Measurements from ENCODE around the gene GARIN5A. TPM values are rescaled to one million over a fixed set of nuclear protein-coding genes. Genes with fewer than 3 reads are reported as not detected.

GARIN5A gene
- total RNA-seq, 1 experiment from 2014 or later: 8.2 TPM

DNA sequence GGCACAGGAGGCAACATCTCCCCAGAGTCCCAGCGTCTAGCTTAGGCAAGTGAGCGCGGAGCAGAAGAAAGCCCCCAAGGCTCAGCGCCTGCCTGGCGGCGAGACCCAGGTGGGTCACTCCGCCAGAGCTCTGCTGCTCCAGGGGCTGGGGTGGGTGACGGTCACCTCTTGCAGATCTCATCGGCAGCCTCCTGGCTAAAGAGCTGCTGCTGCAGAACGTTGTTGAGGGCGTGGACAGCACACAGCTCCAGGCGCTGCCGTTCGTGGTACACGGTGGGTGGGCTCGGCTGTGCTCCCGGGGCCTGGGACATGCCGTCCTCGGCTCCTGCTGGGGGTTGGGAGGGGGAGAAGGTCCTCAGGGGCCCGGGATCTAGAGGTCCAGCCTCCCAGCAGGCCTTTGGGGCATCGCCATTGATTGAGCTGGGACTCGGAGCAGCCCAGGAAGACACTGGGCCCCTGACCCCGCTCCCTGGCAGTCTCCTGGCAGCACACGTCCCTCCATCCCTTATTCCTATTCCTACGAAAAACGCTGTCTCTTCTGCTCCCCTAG lies 33.5 kb upstream of the GARIN5A start (continued):
- TF ChIP-seq ZNF532 (CRISPR knock-in tag; IDR thresholded peaks at IDR 0.05; ENCODE audit: borderline replicate concordance) (no peak), NFATC4 (CRISPR knock-in tag; IDR thresholded peaks at IDR 0.05) (no peak), GRHL2 (CRISPR knock-in tag; IDR thresholded peaks at IDR 0.05; ENCODE audit: insufficient replicate concordance, severe bottlenecking) (no peak), EMX1 (CRISPR knock-in tag; IDR thresholded peaks at IDR 0.05) (no peak)
- TF ChIP-seq, protein P1, sequence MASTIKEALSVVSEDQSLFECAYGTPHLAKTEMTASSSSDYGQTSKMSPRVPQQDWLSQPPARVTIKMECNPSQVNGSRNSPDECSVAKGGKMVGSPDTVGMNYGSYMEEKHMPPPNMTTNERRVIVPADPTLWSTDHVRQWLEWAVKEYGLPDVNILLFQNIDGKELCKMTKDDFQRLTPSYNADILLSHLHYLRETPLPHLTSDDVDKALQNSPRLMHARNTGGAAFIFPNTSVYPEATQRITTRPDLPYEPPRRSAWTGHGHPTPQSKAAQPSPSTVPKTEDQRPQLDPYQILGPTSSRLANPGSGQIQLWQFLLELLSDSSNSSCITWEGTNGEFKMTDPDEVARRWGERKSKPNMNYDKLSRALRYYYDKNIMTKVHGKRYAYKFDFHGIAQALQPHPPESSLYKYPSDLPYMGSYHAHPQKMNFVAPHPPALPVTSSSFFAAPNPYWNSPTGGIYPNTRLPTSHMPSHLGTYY (CRISPR knock-in tag; IDR thresholded peaks at IDR 0.05): no peak

GRCh38 chr19:50509366-50509765 lies 32.7 kb upstream of the GARIN5A start:
- Mint-ChIP-seq H3K9me3 (no peaks in the 10 kb centered on the region), H3K27me3 (ENCODE audit: low read depth) (peaks cover 35% of the 10 kb centered on the region), H3K27ac (no peak overlapping the region), H3K4me1 (peaks cover 14% of the 10 kb centered on the region), H3K36me3 (no peaks in the 10 kb centered on the region), H3K4me3 (no peak overlapping the region; the same call in 1 of the 2 replicates)
- DNase-seq (ENCODE audit: low spot score) (no peak), ATAC-seq (no peak)
- ChIA-PET CTCF (interaction anchor here (0.7 to 3.4 kb wide), 5 partner anchors 9 to 47 kb away, joined by 3 to 23 read pairs (median 7); no protein-coding TSS in a partner anchor), POLR2A (no interaction called here)
- no peak for TF ChIP-seq TP53 (CRISPR knock-in tag; IDR thresholded peaks at IDR 0.05)
- TF ChIP-seq, protein P2, sequence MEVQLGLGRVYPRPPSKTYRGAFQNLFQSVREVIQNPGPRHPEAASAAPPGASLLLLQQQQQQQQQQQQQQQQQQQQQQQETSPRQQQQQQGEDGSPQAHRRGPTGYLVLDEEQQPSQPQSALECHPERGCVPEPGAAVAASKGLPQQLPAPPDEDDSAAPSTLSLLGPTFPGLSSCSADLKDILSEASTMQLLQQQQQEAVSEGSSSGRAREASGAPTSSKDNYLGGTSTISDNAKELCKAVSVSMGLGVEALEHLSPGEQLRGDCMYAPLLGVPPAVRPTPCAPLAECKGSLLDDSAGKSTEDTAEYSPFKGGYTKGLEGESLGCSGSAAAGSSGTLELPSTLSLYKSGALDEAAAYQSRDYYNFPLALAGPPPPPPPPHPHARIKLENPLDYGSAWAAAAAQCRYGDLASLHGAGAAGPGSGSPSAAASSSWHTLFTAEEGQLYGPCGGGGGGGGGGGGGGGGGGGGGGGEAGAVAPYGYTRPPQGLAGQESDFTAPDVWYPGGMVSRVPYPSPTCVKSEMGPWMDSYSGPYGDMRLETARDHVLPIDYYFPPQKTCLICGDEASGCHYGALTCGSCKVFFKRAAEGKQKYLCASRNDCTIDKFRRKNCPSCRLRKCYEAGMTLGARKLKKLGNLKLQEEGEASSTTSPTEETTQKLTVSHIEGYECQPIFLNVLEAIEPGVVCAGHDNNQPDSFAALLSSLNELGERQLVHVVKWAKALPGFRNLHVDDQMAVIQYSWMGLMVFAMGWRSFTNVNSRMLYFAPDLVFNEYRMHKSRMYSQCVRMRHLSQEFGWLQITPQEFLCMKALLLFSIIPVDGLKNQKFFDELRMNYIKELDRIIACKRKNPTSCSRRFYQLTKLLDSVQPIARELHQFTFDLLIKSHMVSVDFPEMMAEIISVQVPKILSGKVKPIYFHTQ (CRISPR knock-in tag; IDR thresholded peaks at IDR 0.05): no peak
- no peak for TF ChIP-seq NR3C1 (CRISPR knock-in tag; conservative IDR thresholded peaks at IDR 0.05; ENCODE audit: low read depth)
- TF ChIP-seq ZNF281 (CRISPR knock-in tag; IDR thresholded peaks at IDR 0.05): no peak
- TF ChIP-seq ZNF219 (CRISPR knock-in tag; IDR thresholded peaks at IDR 0.05; ENCODE audit: borderline replicate concordance): no peak
- TF ChIP-seq, protein P3, sequence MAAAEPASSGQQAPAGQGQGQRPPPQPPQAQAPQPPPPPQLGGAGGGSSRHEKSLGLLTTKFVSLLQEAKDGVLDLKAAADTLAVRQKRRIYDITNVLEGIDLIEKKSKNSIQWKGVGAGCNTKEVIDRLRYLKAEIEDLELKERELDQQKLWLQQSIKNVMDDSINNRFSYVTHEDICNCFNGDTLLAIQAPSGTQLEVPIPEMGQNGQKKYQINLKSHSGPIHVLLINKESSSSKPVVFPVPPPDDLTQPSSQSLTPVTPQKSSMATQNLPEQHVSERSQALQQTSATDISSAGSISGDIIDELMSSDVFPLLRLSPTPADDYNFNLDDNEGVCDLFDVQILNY (CRISPR knock-in tag; IDR thresholded peaks at IDR 0.05): no peak
- TF ChIP-seq, protein P4, sequence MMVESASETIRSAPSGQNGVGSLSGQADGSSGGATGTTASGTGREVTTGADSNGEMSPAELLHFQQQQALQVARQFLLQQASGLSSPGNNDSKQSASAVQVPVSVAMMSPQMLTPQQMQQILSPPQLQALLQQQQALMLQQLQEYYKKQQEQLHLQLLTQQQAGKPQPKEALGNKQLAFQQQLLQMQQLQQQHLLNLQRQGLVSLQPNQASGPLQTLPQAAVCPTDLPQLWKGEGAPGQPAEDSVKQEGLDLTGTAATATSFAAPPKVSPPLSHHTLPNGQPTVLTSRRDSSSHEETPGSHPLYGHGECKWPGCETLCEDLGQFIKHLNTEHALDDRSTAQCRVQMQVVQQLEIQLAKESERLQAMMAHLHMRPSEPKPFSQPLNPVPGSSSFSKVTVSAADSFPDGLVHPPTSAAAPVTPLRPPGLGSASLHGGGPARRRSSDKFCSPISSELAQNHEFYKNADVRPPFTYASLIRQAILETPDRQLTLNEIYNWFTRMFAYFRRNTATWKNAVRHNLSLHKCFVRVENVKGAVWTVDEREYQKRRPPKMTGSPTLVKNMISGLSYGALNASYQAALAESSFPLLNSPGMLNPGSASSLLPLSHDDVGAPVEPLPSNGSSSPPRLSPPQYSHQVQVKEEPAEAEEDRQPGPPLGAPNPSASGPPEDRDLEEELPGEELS (CRISPR knock-in tag; IDR thresholded peaks at IDR 0.05): no peak
- TF ChIP-seq, protein P5, sequence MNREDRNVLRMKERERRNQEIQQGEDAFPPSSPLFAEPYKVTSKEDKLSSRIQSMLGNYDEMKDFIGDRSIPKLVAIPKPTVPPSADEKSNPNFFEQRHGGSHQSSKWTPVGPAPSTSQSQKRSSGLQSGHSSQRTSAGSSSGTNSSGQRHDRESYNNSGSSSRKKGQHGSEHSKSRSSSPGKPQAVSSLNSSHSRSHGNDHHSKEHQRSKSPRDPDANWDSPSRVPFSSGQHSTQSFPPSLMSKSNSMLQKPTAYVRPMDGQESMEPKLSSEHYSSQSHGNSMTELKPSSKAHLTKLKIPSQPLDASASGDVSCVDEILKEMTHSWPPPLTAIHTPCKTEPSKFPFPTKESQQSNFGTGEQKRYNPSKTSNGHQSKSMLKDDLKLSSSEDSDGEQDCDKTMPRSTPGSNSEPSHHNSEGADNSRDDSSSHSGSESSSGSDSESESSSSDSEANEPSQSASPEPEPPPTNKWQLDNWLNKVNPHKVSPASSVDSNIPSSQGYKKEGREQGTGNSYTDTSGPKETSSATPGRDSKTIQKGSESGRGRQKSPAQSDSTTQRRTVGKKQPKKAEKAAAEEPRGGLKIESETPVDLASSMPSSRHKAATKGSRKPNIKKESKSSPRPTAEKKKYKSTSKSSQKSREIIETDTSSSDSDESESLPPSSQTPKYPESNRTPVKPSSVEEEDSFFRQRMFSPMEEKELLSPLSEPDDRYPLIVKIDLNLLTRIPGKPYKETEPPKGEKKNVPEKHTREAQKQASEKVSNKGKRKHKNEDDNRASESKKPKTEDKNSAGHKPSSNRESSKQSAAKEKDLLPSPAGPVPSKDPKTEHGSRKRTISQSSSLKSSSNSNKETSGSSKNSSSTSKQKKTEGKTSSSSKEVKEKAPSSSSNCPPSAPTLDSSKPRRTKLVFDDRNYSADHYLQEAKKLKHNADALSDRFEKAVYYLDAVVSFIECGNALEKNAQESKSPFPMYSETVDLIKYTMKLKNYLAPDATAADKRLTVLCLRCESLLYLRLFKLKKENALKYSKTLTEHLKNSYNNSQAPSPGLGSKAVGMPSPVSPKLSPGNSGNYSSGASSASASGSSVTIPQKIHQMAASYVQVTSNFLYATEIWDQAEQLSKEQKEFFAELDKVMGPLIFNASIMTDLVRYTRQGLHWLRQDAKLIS (CRISPR knock-in tag; IDR thresholded peaks at IDR 0.05; ENCODE audit: borderline replicate concordance): no peak

All from WTC11 (cell line).